Stomach (tissue), 9 donors: ENCODE results near the gene OBP2B. TPM values are rescaled to one million over a fixed set of nuclear protein-coding genes. Genes with fewer than 3 reads are reported as not detected.

Source experiments
- DNase-seq, 2 donors: peaks; one replicate each; pipeline versions ENCODE4 v3.0.0 to v3.0.0-alpha.2; 2013 to 2019
- H3K27ac ChIP-seq, 5 donors: fragments of 200-600 bp in 4 of 5; sonication (generic) in 4 of 5; one replicate each; pipeline ENCODE4 v1.5.1; 2013 to 2019; ENCODE audit warnings: mild to moderate bottlenecking in 1 of 5, moderate library complexity in 1 of 5
- H3K27me3 ChIP-seq, 3 donors: fragments of 200-600 bp; sonication (generic); one replicate each; pipeline ENCODE4 v1.5.1; 2017 to 2019; ENCODE audit warnings: mixed run types in 1 of 3
- H3K36me3 ChIP-seq, 4 donors: fragments of 200-600 bp; sonication (generic); 1 replicate in 3 of 4; 2 replicates in 1 of 4; pipeline ENCODE4 v1.5.1; 2016 to 2019
- H3K4me1 ChIP-seq, 4 donors: fragments of 200-600 bp; sonication (generic); one replicate each; pipeline ENCODE4 v1.5.1; 2016 to 2019
- H3K4me3 ChIP-seq, 4 donors: fragments of 200-600 bp; sonication (generic) in 3 of 4; one replicate each; pipeline ENCODE4 v1.5.1; 2016 to 2019; ENCODE audit warnings: mild to moderate bottlenecking in 1 of 4
- H3K9me3 ChIP-seq, 4 donors: fragments of 200-600 bp; sonication (generic); one replicate each; pipeline ENCODE4 v1.5.1; 2016 to 2019
- CTCF ChIP-seq, 7 experiments: fragments of 450-650 bp in 4 of 7; fragments of 200-600 bp in 3 of 7; sonication (generic) in 3 of 7; IDR thresholded peaks; one replicate each; pipeline ENCODE4 v1.5.1; 2016 to 2019; ENCODE audit warnings: antibody characterized with exemption in 7 of 7, control low read depth in 2 of 7, mild to moderate bottlenecking in 1 of 7
- EP300 ChIP-seq: sonication (generic); formaldehyde crosslinking; IDR thresholded peaks from one replicate; pipeline ENCODE4 v1.6.1; 2017; ENCODE audit warnings: antibody characterized with exemption
- POLR2A ChIP-seq, 4 donors: fragments of 450-650 bp; IDR thresholded peaks; one replicate each; pipeline ENCODE4 v1.6.1; 2016; ENCODE audit warnings: antibody characterized with exemption in 4 of 4, control low read depth in 2 of 4, mild to moderate bottlenecking in 1 of 4, moderate library complexity in 1 of 4
- POLR2AphosphoS5 ChIP-seq, 3 donors: sonication (generic); formaldehyde crosslinking; IDR thresholded peaks; one replicate each; pipeline ENCODE4 v1.6.1; 2016; ENCODE audit warnings: antibody characterized with exemption in 3 of 3
- WGBS, 5 donors: extraction: QIAGEN DNeasy Blood & Tissue Kit in 3 of 5; methylation state at CpG; one replicate each; pipeline versions ENCODE4 v1.1.5 to v1.1.7; 2013 to 2018; 5-methylcytosine and 5-hydroxymethylcytosine counted together
- intact Hi-C: fragments of 100-400 bp; cut with DNase I; formaldehyde crosslinking; loops from one replicate; pipeline ENCODE4 v1.15.1; 2023; ENCODE audit warnings: low total_unique reads
- polyA plus RNA-seq, 3 donors: library from polyadenylated mRNA; stranded (reverse); fragments of 200-250 nt; gene quantifications; one replicate each; pipeline ENCODE4 v1.2.3, GENCODE V29; 2013
- total RNA-seq, 5 donors: library from RNA; depleted of rRNA; stranded (reverse); fragments of >200 nt; gene quantifications; one replicate each; pipeline versions ENCODE4 v1.1.0 to v1.2.3, GENCODE V29; 2014 to 2016
- donor health status: healthy with polysubstance abuse.
- donor health status: Bipolar disorder and iron deficiency.
- donor health status: healthy.

The OBP2B gene
- total and polyA plus RNA-seq, 8 donors, result not detected

DNA sequence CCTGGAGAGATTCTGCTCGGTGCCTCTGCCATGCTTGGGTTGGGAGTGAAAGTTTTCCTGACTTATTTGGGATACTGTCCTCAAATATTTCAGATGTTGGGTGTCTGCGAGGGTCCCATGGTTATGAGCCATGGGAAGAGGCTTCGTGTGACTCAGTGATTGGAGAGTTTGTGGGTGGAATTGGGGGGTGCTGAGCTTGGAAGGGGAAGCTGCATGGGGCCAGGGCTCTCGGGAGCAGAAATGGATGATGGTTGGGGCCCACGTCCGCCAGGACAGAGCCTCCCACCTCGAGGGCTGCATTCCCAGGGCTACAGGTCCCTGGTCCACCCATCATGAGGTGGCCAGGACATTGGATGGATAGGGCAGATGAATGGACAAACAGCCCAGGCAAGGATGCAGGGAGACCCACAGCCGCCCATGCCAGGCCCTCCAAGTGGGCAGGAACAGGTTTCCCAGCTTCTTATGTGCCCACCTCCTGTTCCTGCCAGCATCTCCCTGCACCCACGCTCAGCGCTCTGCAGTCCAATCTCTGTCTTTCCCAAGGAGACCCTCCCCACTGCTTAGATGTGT lies 5.5 kb downstream of the OBP2B start:
- DNase-seq, result peak in 1 of 2 donors; percentile 11
- Histone ChIP-seq H3K27ac (no peak overlapping the region), H3K9me3 (peaks cover 0 to 4% (median 0%) of the 10 kb centered on the region in 4 donors), H3K4me3 (no peak overlapping the region), H3K4me1 (peaks cover 0 to 5% (median 0%) of the 10 kb centered on the region in 4 donors), H3K27me3 (peaks cover 0 to 77% (median 6%) of the 10 kb centered on the region in 3 donors), H3K36me3 (no peaks in the 10 kb centered on the region)
- TF ChIP-seq POLR2AphosphoS5 (IDR thresholded peaks at IDR 0.05) (no peak), CTCF (IDR thresholded peaks at IDR 0.05) (no peak), EP300 (no peak)
- intact Hi-C loops, result no loop called here
- WGBS, 5 donors, result 72 to 86% (median 76%) methylated on average over 9 to 10 of the region's 10 CpGs

- Histone ChIP-seq H3K9me3 (peaks cover 0 to 4% (median 0%) of the 10 kb centered on the region in 4 donors), H3K4me1 (peaks cover 0 to 5% (median 0%) of the 10 kb centered on the region in 4 donors), H3K27ac (no peak overlapping the region), H3K36me3 (no peaks in the 10 kb centered on the region), H3K27me3 (peaks cover 0 to 75% (median 6%) of the 10 kb centered on the region in 3 donors), H3K4me3 (no peak overlapping the region)
- DNase-seq, result peak in 1 of 2 donors; percentile 16
- intact Hi-C loops, result no loop called here
- TF ChIP-seq EP300, result no peak
- no peak for TF ChIP-seq CTCF (IDR thresholded peaks at IDR 0.05)
- no peak for TF ChIP-seq POLR2A (IDR thresholded peaks at IDR 0.05)
- WGBS, 5 donors, result 86 to 92% (median 91%) methylated on average over 14 of the region's 14 CpGs
Observed at GRCh38 chr9:133202688-133203453, 6.2 kb downstream of the OBP2B start.

DNA sequence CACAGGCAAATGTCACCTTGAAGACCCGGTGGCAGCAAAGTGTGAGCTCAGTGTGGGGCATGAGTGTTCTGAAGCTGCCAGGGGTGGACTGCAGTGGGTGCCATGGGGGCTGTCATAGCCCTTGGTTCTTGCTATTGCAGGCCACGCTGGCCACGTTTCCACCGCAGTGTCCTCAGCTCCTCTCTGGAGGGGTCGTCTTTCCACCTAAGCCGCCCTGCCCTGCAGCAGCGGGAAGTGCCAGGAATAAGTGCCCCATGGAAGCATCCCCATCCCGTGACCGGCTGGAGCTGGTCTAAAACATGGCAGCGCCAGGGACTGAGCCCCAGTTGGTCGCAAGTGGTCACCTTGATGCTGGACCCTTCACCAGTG lies 6.9 kb downstream of the OBP2B start:
- no peaks in the 10 kb centered on the region for H3K36me3 ChIP-seq

More for the DNA sequence above, 6.9 kb downstream of the OBP2B start:
- Histone ChIP-seq H3K27me3 (peaks cover 0 to 70% (median 6%) of the 10 kb centered on the region in 3 donors), H3K4me3 (no peak overlapping the region), H3K27ac (no peak overlapping the region), H3K9me3 (peaks cover 0 to 4% (median 0%) of the 10 kb centered on the region in 4 donors), H3K4me1 (peaks cover 0 to 5% (median 0%) of the 10 kb centered on the region in 4 donors)
- peak in 1 of 2 donors; percentile 15 for DNase-seq
- intact Hi-C loops, result no loop called here
- TF ChIP-seq POLR2AphosphoS5 (IDR thresholded peaks at IDR 0.05) (no peak), POLR2A (IDR thresholded peaks at IDR 0.05) (no peak), EP300 (no peak), CTCF (IDR thresholded peaks at IDR 0.05) (no peak)
- 76 to 83% (median 81%) methylated on average over 4 to 11 of the region's 11 CpGs for WGBS, 5 donors
